ENCODE results near the gene FXYD6.
A peak's percentile ranks its signal among the peaks of the same experiment; 100 is the strongest.

Gene FXYD6

GRCh38 chr11:117884994-117885393, 8.5 kb upstream of the FXYD6 start:
- DNase-seq: no peak

- no peak for DNase-seq
Observed at GRCh38 chr11:117883063-117883462, 6.6 kb upstream of the FXYD6 start.

GRCh38 chr11:117882311-117882905, 6.0 kb upstream of the FXYD6 start:
- DNase-seq: peak; percentile 78

- no peak for DNase-seq
Observed at GRCh38 chr11:117881217-117881616, 4.8 kb upstream of the FXYD6 start.

- no peak for DNase-seq
Observed at GRCh38 chr11:117879516-117880480, 3.3 kb upstream of the FXYD6 start.

GRCh38 chr11:117878939-117879475, 2.5 kb upstream of the FXYD6 start:
- DNase-seq: no peak

- DNase-seq: no peak
Observed at GRCh38 chr11:117878314-117878938, 2.0 kb upstream of the FXYD6 start.

- peak; percentile 50 for DNase-seq
Observed at GRCh38 chr11:117877120-117877784, 794 bp upstream of the FXYD6 start.

- DNase-seq: no peak
Observed at GRCh38 chr11:117876059-117876340, 458 bp downstream of the FXYD6 start.

- peak; percentile 92 for DNase-seq
Observed at GRCh38 chr11:117875382-117876058, 938 bp downstream of the FXYD6 start.

GRCh38 chr11:117874910-117875381, 1.5 kb downstream of the FXYD6 start:
- DNase-seq: peak; percentile 36

- DNase-seq: no peak
Observed at GRCh38 chr11:117874253-117874909, 2.1 kb downstream of the FXYD6 start.

GRCh38 chr11:117873828-117874125, 2.7 kb downstream of the FXYD6 start:
- no peak for DNase-seq

GRCh38 chr11:117872975-117873827, 3.3 kb downstream of the FXYD6 start:
- no peak for DNase-seq

GRCh38 chr11:117872420-117872961, 4.0 kb downstream of the FXYD6 start:
- DNase-seq: no peak

GRCh38 chr11:117871784-117872183, 4.7 kb downstream of the FXYD6 start:
- DNase-seq: no peak

- DNase-seq: no peak
Observed at GRCh38 chr11:117871160-117871559, 5.3 kb downstream of the FXYD6 start.

GRCh38 chr11:117870103-117870952, 6.1 kb downstream of the FXYD6 start:
- DNase-seq: peak; percentile 92

- DNase-seq: no peak
Observed at GRCh38 chr11:117869604-117870003, 6.9 kb downstream of the FXYD6 start.

Measured in DMS79 (cell line).